GM19238 (cell line): ENCODE data around the gene ANKMY1.

Experiments
- DNase-seq: peaks from one replicate; pipeline ENCODE4 v3.0.0; 2011; ENCODE audit warnings: low spot score; ENCODE audit not compliant: insufficient read length

ANKMY1 gene

GRCh38 chr2:240438810-240439697, 118.7 kb downstream of the ANKMY1 start:
- DNase-seq = no peak

- peak; percentile 88 for DNase-seq
Observed at GRCh38 chr2:240437861-240438809, 119.7 kb downstream of the ANKMY1 start.

- DNase-seq = no peak
Observed at GRCh38 chr2:240437551-240437860, 120.3 kb downstream of the ANKMY1 start.

GRCh38 chr2:240436683-240437550, 120.9 kb downstream of the ANKMY1 start:
- no peak for DNase-seq

GRCh38 chr2:240435948-240436682, 121.7 kb downstream of the ANKMY1 start:
- no peak for DNase-seq

GRCh38 chr2:240435457-240435947, 122.3 kb downstream of the ANKMY1 start, which contains the start of gene GPC1:
Gene GPC1 (plus strand): TSS chr2:240435663. CDS start chr2:240435919, 256 bp downstream.
- DNase-seq = peak; percentile 59

- peak; percentile 84 for DNase-seq
Observed at GRCh38 chr2:240434728-240435456, 122.9 kb downstream of the ANKMY1 start.

- no peak for DNase-seq
Observed at GRCh38 chr2:240433973-240434727, 123.6 kb downstream of the ANKMY1 start.

GRCh38 chr2:240432820-240433801, 124.7 kb downstream of the ANKMY1 start:
- no peak for DNase-seq

GRCh38 chr2:240432430-240432819, 125.4 kb downstream of the ANKMY1 start:
- no peak for DNase-seq

GRCh38 chr2:240431661-240432424, 125.9 kb downstream of the ANKMY1 start:
- DNase-seq = no peak

GRCh38 chr2:240431271-240431660, 126.5 kb downstream of the ANKMY1 start:
- no peak for DNase-seq

GRCh38 chr2:240430595-240430994, 127.2 kb downstream of the ANKMY1 start:
- DNase-seq = no peak

- no peak for DNase-seq
Observed at GRCh38 chr2:240429872-240430491, 127.8 kb downstream of the ANKMY1 start.
